HG02571 (cell line): ENCODE measurements around the gene TRIM65.

Experiments used
- ATAC-seq: cut with Tn5 transposase; IDR thresholded peaks from one replicate; pipeline ENCODE4 v1.9.1; 2021; ENCODE audit warnings: mild to moderate bottlenecking, moderate library complexity; ENCODE audit not compliant: unreplicated experiment

The TRIM65 gene, protein sequence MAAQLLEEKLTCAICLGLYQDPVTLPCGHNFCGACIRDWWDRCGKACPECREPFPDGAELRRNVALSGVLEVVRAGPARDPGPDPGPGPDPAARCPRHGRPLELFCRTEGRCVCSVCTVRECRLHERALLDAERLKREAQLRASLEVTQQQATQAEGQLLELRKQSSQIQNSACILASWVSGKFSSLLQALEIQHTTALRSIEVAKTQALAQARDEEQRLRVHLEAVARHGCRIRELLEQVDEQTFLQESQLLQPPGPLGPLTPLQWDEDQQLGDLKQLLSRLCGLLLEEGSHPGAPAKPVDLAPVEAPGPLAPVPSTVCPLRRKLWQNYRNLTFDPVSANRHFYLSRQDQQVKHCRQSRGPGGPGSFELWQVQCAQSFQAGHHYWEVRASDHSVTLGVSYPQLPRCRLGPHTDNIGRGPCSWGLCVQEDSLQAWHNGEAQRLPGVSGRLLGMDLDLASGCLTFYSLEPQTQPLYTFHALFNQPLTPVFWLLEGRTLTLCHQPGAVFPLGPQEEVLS

DNA sequence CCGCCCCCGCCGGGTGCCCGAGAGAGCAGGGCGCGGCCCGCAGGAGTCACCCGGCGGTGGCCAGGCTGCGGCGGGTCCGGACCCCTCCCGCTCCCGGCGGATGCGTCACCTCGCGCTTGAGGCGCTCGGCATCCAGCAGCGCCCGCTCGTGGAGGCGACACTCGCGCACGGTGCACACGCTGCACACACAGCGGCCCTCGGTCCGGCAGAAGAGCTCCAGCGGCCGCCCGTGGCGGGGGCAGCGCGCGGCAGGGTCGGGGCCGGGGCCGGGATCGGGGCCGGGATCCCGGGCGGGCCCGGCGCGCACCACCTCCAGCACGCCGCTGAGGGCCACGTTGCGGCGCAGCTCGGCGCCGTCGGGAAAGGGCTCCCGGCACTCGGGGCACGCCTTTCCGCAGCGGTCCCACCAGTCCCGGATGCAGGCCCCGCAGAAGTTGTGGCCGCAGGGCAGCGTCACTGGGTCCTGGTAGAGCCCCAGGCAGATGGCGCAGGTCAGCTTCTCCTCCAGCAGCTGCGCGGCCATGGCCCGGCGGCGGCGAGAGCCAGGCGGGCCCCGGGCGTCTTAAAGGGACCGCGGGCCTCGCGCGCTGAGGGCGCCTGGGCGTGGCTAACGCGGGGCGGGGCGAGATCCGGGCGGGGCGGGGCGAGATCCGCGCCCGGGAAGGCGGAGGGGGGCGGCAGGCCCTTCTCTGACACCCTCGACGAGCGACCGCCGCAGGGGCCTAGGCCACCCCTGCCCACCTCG, at the start of gene TRIM65:
Gene TRIM65 (minus strand): TSS at position 537 of the 745 bp plus-strand sequence. CDS start 14 bp downstream, at position 523.
- ATAC-seq = peak; percentile 48

DNA sequence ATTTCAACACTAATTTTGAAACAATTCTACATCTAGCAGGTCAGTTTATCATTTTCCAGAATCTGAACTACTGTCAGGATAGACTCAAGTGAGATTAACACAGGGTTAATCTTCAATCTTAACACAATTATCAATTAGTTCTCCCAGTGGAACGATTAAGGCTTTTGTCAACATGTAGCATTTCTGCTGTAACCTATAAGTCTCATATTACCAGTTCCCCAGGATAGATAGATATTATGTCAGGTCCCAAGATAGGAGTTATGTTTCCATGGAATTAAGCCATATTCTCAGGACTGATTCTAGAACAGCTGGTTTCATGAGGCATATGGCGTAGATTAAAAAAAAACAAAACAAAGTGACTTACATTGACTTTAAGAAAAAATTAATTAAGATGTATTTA, 48.5 kb upstream of the TRIM65 start:
- ATAC-seq = no peak

DNA sequence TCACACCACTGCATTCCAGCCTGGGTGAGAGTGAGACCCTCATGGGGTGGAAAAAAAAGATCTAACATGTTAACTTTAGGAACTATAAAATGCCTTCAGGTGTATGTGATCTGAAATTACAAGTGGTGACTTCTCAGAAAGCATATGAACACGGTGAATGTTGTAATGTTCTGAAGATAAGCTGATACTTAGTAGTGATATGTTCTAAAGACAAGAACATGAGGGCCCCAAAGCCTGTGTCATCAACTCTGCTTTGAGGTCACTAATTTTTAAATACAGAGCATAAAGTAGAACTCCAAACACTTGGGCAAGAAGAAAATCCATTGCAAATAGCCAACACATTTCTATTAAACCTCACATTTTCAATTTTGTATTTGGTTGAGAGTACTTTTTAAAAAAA, 46.7 kb upstream of the TRIM65 start:
- no peak for ATAC-seq

DNA sequence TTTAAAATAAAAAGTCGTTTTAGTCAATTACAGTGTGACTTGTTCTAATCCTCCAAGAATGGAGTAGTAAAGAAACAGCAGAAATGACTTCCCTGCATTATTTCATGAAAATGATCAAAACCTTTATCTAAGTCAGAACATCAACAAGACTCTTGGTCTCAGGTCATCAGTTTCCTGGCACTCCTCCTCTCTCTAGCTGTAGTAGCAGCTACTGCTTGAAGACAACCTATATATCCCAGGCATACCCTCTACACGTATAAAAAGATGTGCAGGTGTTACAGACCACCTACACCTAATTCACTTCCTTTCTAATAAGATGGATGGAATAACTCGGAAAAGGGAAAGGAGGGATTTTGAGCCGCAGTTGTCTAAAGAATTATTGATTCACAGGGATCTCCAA, 45.7 kb upstream of the TRIM65 start:
- no peak for ATAC-seq

DNA sequence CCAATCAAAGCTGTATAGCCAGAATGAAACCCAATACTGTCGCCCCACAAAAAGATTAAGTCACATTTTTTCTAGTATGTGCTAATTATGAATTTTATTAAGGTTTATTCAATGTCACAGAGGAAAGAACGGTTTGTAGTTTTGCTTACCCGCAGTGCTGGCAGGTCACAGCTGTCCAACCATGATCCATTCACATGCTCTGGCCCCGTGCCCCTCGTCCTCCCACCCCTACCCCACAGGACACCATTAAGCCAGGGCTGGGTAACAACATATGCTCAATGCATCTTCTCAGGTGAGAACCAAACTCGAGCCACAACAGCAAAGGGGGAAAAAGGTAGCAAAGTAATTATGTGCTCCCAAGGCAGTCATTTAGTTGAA, 44.7 kb upstream of the TRIM65 start:
- no peak for ATAC-seq

DNA sequence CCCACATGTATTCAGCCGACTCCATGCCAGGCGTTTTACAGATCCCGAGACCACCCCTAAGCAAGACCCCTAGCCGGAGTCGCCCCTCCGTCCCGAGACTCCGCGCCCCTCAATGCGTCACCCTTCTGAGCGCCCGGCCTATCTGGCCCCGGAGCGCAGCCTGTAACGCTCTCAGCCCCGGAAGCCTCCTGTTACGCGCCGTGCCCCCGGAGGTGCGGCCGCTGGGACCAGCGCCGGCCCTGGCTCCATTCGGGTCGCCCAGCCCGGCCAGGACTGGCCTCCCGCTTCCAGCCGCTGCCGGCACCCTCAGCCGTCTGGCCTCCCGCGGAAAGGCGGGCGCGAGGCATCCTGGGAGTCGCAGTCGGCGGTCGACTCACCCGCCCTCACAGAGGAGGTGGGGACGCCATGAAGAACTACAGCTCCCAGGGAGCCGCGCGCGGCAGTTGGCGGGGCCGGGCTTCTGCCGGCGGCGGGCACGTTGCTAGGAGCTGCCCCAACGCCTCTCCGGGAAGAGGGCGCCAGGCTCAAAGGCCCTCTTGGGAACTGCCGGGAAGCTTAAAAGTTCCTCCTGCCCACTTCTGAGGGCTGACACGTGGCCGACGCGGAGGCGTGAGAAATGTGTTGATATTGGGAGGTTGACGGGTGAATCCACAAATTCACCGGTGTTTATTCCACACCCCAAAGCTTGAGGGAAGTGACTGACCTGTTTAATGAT, 44.1 kb upstream of the TRIM65 start, which contains the start of gene FBF1:
Gene FBF1 (minus strand): TSS at position 316 of the 715 bp plus-strand sequence. CDS start 2,893 bp downstream, outside the sequence.
- peak; percentile 96 for ATAC-seq

DNA sequence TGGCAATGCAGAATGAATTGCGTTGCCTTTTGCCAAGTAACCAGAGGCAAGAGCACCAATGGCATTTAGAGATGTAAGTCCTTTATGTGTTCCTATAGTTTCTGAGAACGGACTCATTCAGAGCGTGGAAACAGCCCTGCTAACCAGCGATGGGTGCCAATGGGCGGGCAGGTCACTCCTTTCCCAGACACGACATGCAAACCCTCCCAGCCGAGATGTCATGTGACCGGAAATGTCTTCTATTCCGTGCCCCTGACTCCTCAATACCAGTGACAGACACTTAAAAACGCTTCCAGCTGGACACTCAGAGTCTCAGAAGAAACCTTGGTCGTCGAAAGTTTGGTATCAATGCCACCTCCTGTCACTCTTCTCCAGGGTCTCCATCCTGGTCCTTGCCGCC, 40.9 kb upstream of the TRIM65 start:
- no peak for ATAC-seq

DNA sequence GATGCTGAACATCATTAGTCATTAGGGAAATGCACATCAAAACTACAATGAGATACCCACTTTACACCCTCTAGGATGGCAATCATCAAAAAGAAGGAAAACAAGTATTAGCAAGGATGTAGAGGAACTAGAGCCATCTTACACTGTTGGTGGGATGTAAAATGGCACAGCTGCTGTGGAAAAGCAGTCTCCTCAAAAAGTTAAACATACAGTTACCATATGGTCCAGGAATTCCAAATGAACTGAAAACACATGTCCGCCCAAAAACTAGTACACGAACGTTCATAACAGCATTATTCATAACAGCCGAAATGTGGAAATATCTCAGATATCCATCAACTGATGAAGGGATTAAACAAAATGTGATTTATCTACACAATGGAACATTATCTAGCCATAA, 37.1 kb upstream of the TRIM65 start:
- ATAC-seq = no peak

DNA sequence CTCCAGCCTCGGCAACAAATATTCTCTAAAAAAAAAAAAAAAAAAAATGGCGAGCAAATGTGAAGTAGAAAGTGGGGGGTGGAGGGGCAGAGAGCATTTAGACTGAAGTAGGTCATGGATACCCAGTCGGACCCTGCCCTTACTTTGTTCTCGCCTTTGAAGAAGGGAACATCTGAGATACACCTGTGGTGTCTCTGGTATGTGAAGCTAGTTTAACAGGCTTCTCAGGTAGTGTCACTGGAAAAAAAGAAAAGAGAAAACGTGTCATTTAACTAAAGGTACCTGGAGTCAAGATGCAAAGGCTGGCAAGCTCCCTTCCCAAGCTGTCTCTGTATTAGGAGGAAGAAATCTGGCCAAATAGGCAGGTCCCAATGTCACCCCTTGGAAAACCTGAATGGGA, 36.1 kb upstream of the TRIM65 start:
- no peak for ATAC-seq

DNA sequence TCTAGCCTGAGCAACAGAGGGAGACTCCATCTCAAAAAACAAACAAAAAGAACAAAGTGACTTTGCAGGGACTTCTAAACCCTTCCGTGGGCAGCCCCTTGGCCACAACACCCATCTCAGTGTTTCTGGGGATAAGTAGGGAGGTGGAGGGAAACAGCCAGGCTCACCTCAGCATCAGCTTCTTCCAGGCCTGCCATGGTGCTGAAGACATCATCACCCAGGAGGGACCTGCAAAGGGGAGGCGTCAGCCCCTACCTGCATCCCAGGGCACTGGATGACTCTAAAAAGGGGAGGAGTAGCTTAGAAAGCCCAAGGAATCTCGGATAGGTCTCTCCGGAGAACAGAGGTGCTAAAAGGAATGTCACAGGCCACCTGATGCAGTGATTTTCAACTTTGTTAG, 34.3 kb upstream of the TRIM65 start:
- ATAC-seq = no peak

DNA sequence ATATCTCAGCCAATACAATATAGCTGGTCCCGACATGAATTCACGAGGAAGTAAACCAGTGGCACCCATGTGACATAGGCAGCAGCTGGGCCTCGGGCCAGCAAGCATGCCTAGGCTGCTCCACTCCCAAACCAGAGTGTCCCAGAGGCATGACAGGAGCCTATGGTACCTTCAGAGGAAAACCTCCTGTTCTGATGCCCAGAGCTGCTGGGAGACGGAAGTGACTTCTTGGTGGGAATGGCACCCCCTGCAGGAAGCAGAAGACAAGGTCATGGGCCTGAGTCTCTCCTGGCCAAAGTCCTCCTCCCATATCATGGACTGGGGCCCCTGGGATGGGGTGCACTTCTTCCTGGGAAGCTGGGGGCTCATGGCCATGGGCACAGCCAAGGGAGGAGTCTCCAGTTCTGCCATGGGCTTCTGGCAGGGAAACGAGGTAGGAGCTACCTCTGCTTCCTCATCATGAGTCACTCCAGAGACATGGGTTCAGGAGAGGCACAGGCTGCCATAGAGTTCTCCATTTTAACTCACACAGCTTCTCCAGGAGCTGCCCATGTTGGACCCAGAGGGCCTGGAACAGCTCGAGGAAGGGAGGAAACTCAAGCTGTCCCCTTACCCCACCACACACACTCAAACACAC, 30.7 kb upstream of the TRIM65 start:
- ATAC-seq = no peak

DNA sequence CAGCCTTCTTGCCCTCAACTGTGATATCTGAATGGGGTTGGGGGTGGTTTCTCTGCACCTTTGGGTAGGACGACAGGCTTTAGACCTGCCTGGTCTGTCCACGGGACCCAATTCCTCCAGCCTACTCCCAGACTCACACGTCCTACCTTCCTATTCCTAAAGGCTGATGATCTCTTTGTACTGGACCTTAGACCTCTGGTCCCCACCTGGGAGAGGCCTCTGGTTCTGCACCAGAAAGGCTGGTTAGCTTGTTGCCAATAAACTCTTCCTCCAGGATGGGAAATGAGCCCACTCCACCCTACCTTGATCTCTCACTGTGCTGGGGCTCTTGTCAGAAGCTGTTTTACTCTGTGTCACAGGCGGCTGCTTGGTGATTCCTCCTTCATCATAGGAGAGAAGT, 29.7 kb upstream of the TRIM65 start:
- no peak for ATAC-seq

DNA sequence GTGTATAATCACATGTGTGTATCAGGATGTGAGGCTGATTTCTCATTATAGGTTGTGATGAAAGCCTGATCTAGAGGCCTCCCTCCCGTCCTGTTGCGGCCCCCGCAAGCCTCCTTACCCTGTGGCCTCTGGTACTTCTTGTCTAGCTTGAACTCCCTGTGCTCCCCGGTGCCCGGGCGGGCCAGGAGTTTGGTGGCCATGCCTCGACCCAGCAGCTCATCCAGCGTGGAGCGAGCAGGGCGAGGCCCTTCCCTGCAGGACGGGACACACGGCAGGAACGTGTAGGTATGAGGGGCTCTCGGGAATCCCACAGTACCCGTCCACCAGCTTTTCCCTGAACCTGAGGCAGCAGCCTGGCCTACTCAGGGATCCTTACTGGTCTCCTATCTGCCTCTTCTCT, 29.2 kb upstream of the TRIM65 start:
- ATAC-seq = no peak

DNA sequence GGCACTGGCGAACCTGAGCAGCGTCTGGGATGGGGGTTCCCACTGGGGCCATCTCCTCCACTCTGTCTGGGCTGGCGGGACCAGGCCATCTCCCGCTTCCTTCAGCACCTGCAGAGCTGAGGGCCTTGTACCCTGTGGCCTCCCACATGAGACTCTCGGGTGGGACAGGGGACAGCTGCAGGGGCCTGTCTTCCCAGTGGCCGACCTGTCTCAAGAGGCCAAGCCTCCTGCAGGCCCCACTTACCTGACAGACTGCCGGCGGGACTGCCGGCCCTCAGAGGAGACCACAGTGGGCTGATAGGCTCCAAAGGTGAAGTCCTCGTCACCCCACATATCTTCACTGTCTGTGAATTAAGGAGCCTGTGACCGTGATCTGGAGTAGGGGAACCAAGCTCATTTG, 28.4 kb upstream of the TRIM65 start:
- ATAC-seq = no peak

DNA sequence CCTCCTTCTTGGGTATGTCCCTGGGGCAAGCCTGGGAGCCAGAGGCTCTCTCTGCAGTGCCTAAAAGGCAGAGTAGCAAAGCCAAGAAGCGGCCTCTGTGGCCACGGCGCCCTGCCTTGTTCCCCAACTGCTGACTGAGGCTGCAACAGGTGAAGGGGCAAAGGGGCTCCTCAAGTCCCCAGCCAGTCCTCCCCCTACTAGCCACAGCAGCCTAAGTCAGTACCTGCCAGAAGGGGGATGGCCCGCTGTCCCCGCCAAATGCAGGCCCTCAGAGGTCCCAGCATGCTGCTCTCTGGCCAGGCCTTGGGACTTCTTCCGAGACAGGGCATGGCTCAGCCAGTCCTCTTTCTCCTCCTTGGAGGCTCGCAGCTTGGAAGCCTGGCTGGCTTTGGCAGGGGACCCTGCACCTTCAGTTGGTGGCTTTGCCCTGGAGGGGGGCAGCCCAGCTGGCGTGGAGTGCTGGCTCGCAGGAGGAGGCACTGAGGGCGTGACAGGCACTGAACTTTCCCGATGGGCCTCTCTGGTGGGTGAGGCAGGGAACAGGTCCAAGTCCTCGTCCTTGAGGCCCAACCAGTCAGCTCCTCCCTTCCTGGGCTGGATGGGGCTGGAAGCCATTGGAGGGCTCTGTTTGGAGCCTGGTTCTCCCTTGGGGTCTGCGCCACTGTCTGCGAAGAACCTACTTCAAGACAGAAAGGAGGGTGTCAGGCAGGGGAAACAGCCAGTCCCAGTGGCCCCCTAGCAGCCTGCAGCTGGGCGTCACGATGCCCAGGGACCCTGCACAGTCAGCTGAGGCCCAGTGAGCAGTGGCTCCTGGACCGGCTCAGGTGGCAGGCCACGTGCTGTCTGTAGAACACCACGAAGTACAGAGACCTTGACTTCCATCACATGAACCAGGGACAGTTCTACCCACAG, 26.5 kb upstream of the TRIM65 start:
- ATAC-seq = no peak

DNA sequence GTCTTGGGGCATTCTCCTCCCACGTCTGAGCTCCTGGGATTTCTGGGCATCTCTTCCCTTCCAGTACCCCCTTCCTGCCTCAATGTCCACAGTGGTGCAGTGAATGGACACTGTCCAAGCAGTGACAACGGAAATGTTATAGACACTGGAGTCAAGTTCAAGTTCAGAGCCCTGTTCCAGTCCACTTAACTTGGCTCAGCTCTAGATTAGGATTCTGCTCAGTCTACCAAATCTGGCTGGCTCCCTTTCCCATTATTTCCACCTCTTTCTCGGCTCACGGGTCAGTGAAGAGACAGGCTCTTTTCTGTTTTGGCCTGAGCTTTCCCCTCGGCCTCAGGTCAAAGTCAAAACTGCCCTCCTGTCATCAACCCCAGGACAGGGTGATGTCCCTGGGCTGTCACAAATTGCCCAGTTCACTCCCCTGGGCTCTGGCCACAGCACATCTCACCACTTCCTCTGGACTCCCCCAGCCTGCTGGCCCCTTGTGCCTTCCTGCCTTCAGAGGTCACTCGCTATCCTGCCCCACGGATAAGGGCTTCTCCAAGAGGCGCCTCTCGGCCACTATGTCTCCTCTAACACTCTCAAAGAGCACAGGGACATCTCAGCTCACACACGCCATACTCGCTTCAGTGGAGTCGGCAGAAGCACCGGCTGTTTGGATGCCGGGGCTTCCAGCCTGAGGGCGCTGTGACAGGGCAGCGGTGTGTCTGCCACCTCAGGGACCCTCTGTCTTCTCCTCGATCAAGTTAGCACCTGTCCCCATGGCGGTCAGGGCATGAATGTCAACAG, 25.6 kb upstream of the TRIM65 start:
- no peak for ATAC-seq

DNA sequence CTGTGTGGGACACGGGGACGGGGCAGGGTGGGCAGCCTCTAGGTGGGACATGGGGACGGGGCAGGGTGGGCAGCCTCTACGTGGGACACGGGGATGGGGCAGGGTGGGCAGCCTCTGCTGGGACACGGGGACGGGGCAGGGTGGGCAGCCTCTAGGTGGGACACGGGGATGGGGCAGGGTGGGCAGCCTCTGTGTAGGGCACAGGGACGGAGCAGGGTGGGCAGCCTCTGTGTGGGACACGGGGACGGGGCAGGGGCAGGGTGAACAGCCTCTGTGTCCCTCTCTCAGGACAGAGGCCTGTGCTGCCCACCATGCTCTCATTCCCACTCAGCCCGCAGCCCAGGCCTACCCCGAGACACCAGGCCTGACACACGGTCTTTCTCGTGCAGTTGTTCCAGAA, 24.8 kb upstream of the TRIM65 start:
- ATAC-seq = no peak

DNA sequence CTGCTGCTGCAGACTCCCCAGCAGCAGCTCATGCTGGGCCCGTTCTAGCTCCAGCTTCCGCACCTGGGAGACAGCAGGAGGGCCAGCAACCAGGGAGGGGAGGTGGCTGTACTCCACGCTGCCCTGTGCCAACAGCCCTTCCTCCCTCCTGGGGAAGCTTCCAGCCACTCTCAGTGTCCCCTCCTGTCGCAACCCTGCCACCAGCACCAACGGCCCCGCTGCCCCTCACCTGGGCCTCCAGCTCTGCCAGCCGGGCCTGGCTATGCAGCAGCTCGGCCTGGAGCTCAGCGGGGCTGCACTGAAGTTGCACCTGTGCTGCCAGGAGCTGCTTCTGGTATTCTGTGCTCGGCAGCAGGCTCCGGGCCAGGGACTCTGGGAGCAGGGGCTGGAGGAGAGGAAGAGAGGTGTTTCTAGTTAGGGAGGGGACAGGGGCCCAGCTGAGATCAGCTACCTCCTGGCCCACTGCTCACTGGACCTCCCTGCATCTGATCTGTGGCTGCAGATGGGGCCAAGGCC, 23.4 kb upstream of the TRIM65 start:
- no peak for ATAC-seq

DNA sequence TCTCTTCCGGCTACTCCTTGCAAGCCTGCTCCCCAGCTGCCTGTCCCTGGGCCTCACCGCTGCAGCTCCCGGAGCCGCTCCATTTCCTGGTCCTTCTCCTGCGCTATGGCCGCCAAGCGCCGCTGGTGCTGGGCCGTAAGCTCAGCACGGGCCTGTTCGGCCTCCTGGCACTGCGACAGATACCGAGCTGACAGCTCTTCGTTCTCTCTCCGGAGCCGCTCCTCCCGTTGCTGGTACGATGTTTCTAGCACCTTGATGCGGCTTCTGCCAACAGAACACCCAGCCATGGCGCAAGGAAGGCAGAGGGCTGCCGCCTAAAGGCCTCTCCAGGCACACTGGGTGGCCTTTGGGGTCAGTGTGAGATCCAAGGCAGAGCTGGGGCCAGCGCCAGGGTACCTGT, 22.9 kb upstream of the TRIM65 start:
- ATAC-seq = no peak
